ENCODE measurements around the gene BRD7.

DNA sequence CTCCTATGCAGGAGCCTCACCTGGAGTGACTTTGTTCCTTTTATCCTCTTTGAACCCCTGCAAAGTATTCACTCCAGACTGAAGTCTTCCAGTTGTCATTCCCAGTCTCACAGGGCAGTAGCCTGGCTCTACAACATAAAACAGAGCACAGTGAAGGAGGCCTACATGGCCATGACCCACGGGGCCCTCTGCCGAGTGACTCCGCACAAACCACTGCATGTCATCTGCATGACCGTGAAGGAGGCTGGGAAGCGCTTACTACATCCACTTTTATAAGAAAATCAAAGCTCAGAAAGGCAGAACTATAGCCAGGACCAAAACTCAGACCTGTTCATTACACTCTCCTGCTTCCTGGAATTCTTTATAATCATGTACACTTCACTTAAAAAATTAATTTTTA lies 42.5 kb downstream of the BRD7 start:
- TF ChIP-seq, protein P1, sequence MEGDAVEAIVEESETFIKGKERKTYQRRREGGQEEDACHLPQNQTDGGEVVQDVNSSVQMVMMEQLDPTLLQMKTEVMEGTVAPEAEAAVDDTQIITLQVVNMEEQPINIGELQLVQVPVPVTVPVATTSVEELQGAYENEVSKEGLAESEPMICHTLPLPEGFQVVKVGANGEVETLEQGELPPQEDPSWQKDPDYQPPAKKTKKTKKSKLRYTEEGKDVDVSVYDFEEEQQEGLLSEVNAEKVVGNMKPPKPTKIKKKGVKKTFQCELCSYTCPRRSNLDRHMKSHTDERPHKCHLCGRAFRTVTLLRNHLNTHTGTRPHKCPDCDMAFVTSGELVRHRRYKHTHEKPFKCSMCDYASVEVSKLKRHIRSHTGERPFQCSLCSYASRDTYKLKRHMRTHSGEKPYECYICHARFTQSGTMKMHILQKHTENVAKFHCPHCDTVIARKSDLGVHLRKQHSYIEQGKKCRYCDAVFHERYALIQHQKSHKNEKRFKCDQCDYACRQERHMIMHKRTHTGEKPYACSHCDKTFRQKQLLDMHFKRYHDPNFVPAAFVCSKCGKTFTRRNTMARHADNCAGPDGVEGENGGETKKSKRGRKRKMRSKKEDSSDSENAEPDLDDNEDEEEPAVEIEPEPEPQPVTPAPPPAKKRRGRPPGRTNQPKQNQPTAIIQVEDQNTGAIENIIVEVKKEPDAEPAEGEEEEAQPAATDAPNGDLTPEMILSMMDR (IDR thresholded peaks at IDR 0.05) = no peak
- no peak for TF ChIP-seq POLR2A (IDR thresholded peaks at IDR 0.05)
- no peak for TF ChIP-seq POLR2AphosphoS5 (IDR thresholded peaks at IDR 0.05)

Data from transverse colon (tissue), 4 donors.